HEK293T (cell line): ENCODE results near the gene SLC25A21.

Experiments used
- ARNT ChIP-seq: fragments of 450-650 bp; IDR thresholded peaks from 2 replicates; pipeline ENCODE4 v1.6.1; 2017; ENCODE audit warnings: mild to moderate bottlenecking
- BHLHE40 ChIP-seq: fragments of 450-650 bp; IDR thresholded peaks from 2 replicates; pipeline ENCODE4 v1.6.1; 2016; ENCODE audit warnings: mild to moderate bottlenecking, moderate library complexity, borderline replicate concordance
- CTBP1 ChIP-seq: fragments of 450-650 bp; IDR thresholded peaks from 2 replicates; pipeline ENCODE4 v1.6.1; 2016; ENCODE audit warnings: borderline replicate concordance
- ELF4 ChIP-seq: fragments of 450-650 bp; IDR thresholded peaks from 2 replicates; pipeline ENCODE4 v1.6.1; 2017; ENCODE audit warnings: antibody characterized with exemption
- FOXK2 ChIP-seq: fragments of 450-650 bp; IDR thresholded peaks from 2 replicates; pipeline ENCODE4 v1.6.1; 2016; ENCODE audit warnings: mild to moderate bottlenecking
- FOXM1 ChIP-seq: fragments of 450-650 bp; IDR thresholded peaks from 2 replicates; pipeline ENCODE4 v1.6.1; 2017; ENCODE audit warnings: mild to moderate bottlenecking, borderline replicate concordance
- HDGF ChIP-seq: fragments of 450-650 bp; IDR thresholded peaks from 2 replicates; pipeline ENCODE4 v1.6.1; 2017; ENCODE audit warnings: antibody characterized with exemption, borderline replicate concordance
- L3MBTL2 ChIP-seq: fragments of 450-650 bp; conservative IDR thresholded peaks from 2 replicates; pipeline ENCODE4 v1.6.1; 2016; ENCODE audit warnings: mild to moderate bottlenecking
- NFRKB ChIP-seq: fragments of 450-650 bp; IDR thresholded peaks from 2 replicates; pipeline ENCODE4 v1.6.1; 2016; ENCODE audit warnings: mild to moderate bottlenecking, moderate library complexity
- SP1 ChIP-seq: fragments of 450-650 bp; IDR thresholded peaks from 2 replicates; pipeline ENCODE4 v1.6.1; 2017
- SUZ12 ChIP-seq: fragments of 450-650 bp; IDR thresholded peaks from 2 replicates; pipeline ENCODE4 v1.6.1; 2016; ENCODE audit warnings: mild to moderate bottlenecking
- TARDBP ChIP-seq: fragments of 450-650 bp; IDR thresholded peaks from 2 replicates; pipeline ENCODE4 v1.6.1; 2016
- ZNF384 ChIP-seq: fragments of 450-650 bp; IDR thresholded peaks from 2 replicates; pipeline ENCODE4 v1.6.1; 2016

DNA sequence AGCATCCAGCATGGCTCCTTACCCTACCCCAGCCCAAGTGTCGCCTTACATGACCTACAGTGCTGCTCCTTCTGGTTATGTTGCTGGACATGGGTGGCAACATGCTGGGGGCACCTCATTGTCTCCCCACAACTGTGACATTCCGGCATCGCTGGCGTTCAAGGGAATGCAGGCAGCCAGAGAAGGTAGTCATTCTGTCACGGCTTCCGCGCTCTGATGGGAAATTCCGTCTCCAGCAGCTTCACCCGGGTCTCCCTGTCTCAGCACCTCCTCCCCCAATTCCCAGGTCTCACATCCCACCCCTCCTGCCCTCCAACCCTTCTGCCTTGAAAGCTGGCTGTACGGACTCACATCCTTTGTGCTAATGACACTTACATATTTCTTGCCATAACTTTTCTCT, 496.2 kb downstream of the SLC25A21 start:
- TF ChIP-seq TARDBP (no peak), ELF4 (no peak), SUZ12 (no peak), ZNF384 (no peak), FOXM1 (no peak), HDGF (no peak), SP1 (no peak), CTBP1 (no peak), L3MBTL2 (no peak), ARNT (no peak), BHLHE40 (no peak), FOXK2 (no peak), NFRKB (no peak)
